GM12878 (cell line): ENCODE data around the gene TEDC1. TPM values are rescaled to one million over a fixed set of nuclear protein-coding genes. Genes with fewer than 3 reads are reported as not detected.

Experiments used
- ATAC-seq: fragments of 200-7000 bp; cut with Tn5 transposase; 3 replicates; pipeline ENCODE4 v1.9.1; 2020; ENCODE audit warnings: mild to moderate bottlenecking, moderate library complexity
- BruUV-seq: library from RNA; stranded (reverse); fragments of 400-500 nt; replicated peaks from 2 replicates; lab custom pipeline; 2021; lab: Mats Ljungman, UMichigan
- CTCF ChIA-PET: fragments of 300-600 bp; sonication (Branson Sonifier 250); formaldehyde crosslinking; extraction: SDS; loops from one replicate; lab custom pipeline; 2021; ENCODE audit warnings: inconsistent platforms; lab: Yijun Ruan, JAX
- POLR2A ChIA-PET: fragments of 350-600 bp; formaldehyde crosslinking; extraction: SDS; loops from one replicate; lab custom pipeline; 2021; ENCODE audit warnings: inconsistent platforms; lab: Charles Lee
- RAD21 ChIA-PET: fragments of 300-600 bp; sonication (Branson Sonifier 250); formaldehyde crosslinking; loops from one replicate; lab custom pipeline; 2023; ENCODE audit warnings: antibody characterized with exemption; ENCODE audit not compliant: unreplicated experiment; lab: Charles Lee
- SMC1A ChIA-PET: fragments of 300-600 bp; sonication (Branson Sonifier 250); formaldehyde crosslinking; loops from one replicate; lab custom pipeline; 2023; ENCODE audit not compliant: unreplicated experiment, uncharacterized antibody; lab: Charles Lee
- DNase-seq: peaks from one replicate; pipeline ENCODE4 v3.0.0-alpha.2; 2011; ENCODE audit warnings: low read depth, low spot score
- FAIRE-seq: peaks from 3 replicates; lab custom pipeline; 2011; peaks lifted over from hg19 to GRCh38; lab: Jason Lieb, UNC
- H2AFZ ChIP-seq: 2 replicates; pipeline ENCODE4 v1.6.0; 2011; ENCODE audit warnings: low read depth, low read length, control low read depth; ENCODE audit not compliant: control insufficient read depth
- H3K27ac ChIP-seq: 2 replicates; pipeline ENCODE4 v1.5.1; 2011; ENCODE audit warnings: control low read depth; ENCODE audit not compliant: control insufficient read depth, insufficient read depth
- H3K27me3 ChIP-seq, 2 experiments: replicated peaks in 1 of 2; 2 replicates each; pipeline versions ENCODE4 v1.6.0 to v1.6.1; 2011; ENCODE audit warnings: low read length in 1 of 2; ENCODE audit not compliant: control insufficient read depth in 2 of 2, insufficient read depth in 2 of 2
- H3K36me3 ChIP-seq, 2 experiments: 2 replicates each; pipeline ENCODE4 v1.5.1; 2011; ENCODE audit warnings: low read length in 1 of 2; ENCODE audit not compliant: control insufficient read depth in 2 of 2, insufficient read depth in 2 of 2
- H3K4me1 ChIP-seq: 2 replicates; pipeline ENCODE4 v1.6.1; 2011; ENCODE audit warnings: mild to moderate bottlenecking, low read length, moderate library complexity, mixed read lengths; ENCODE audit not compliant: control insufficient read depth, insufficient read depth
- H3K4me2 ChIP-seq: 2 replicates; pipeline ENCODE4 v1.6.0; 2011; ENCODE audit warnings: control low read depth; ENCODE audit not compliant: control insufficient read depth, insufficient read depth
- H3K4me3 ChIP-seq: fragments of 200-600 bp; sonication (generic); 2 replicates; pipeline ENCODE4 v1.5.1; 2016
- H3K79me2 ChIP-seq: 2 replicates; pipeline ENCODE4 v1.6.0; 2011; ENCODE audit warnings: low read length; ENCODE audit not compliant: control insufficient read depth, insufficient read depth
- H3K9ac ChIP-seq: 2 replicates; pipeline ENCODE4 v1.8.0; 2011; ENCODE audit warnings: low read length, control low read depth, mixed read lengths; ENCODE audit not compliant: control insufficient read depth, insufficient read depth
- H3K9me3 ChIP-seq: replicated peaks from 3 replicates; pipeline ENCODE4 v1.5.1; 2011; ENCODE audit warnings: mild to moderate bottlenecking, low read length; ENCODE audit not compliant: control insufficient read depth, insufficient read depth
- H4K20me1 ChIP-seq: 2 replicates; pipeline ENCODE4 v1.6.0; 2011; ENCODE audit not compliant: control insufficient read depth, insufficient read depth
- BMI1 ChIP-seq: fragments of 450-650 bp; IDR thresholded peaks from 2 replicates; pipeline ENCODE4 v1.6.1; 2016; ENCODE audit warnings: mild to moderate bottlenecking, moderate library complexity, borderline replicate concordance
- KAT2A ChIP-seq: conservative IDR thresholded peaks from 2 replicates; pipeline ENCODE4 v1.6.1; 2011; ENCODE audit warnings: low read depth, low read length; ENCODE audit not compliant: control insufficient read depth
- NKRF ChIP-seq: fragments of 450-650 bp; conservative IDR thresholded peaks from 2 replicates; pipeline ENCODE4 v1.6.1; 2017; ENCODE audit warnings: mild to moderate bottlenecking, moderate library complexity
- REST ChIP-seq: IDR thresholded peaks from 2 replicates; pipeline ENCODE4 v1.6.1; 2012; ENCODE audit warnings: mild to moderate bottlenecking, low read depth, low read length
- WGBS: methylation state at CpG from one replicate; pipeline ENCODE4 v1.1.6; 2016; ENCODE audit warnings: low lambda C conversion rate; ENCODE audit not compliant: insufficient replicate concordance, insufficient coverage; ENCODE audit errors: missing lambda C conversion rate; 5-methylcytosine and 5-hydroxymethylcytosine counted together
- in situ Hi-C: fragments of 300-500 bp; cut with MboI; formaldehyde crosslinking; loops from 9 replicates; pipeline ENCODE4 v1.14.3; 2018; ENCODE audit warnings: mixed read lengths
- intact Hi-C: fragments of 100-400 bp; cut with micrococcal nuclease; formaldehyde crosslinking; loops from one replicate; pipeline ENCODE4 v1.14.2; 2022; ENCODE audit not compliant: unreplicated experiment
- polyA plus RNA-seq, 11 experiments: library from polyadenylated mRNA; depleted of rRNA in 4 of 11; unstranded in 6 of 11; stranded (reverse) in 5 of 11; fragments of >200 nt; fragmentation: Nextera tagmentation in 4 of 11; fragmentation: Illumina TruSeq in 1 of 11; extraction: Ambion mirVana in 4 of 11; extraction: Trizol in 1 of 11; gene quantifications; 1 replicate in 1 of 11; 2 replicates in 10 of 11; pipeline versions ENCODE4 v1.2.1 to v1.2.3, GENCODE V29; 2011 to 2016; ENCODE audit warnings: inconsistent platforms in 2 of 11, missing spikeins in 2 of 11, low read depth in 1 of 11
- total RNA-seq, 4 experiments: library from RNA; depleted of rRNA in 3 of 4; stranded (reverse); fragments of >200 nt in 3 of 4; fragmentation: Illumina TruSeq in 1 of 4; extraction: Trizol in 1 of 4; gene quantifications; 2 replicates each; pipeline versions ENCODE4 v1.2.1 to v1.2.3, GENCODE V29; 2013 to 2021

Gene TEDC1
- total and polyA plus RNA-seq, 10 of the 15 experiments (the other 5 are each of a cell fraction or from before 2014, with no cell fraction given) = 0.19 to 34.2 (median 14.5) TPM

- H3K9ac ChIP-seq = no peak overlapping the region
- H4K20me1 ChIP-seq = no peaks in the 10 kb centered on the region
- peak overlapping the region; percentile 44; the same call in 1 of the 2 replicates for H3K4me3 ChIP-seq
- BruUV-seq = no TSS peak
- ChIA-PET POLR2A (no interaction called here), RAD21 (no interaction called here), SMC1A (no interaction called here), CTCF (no interaction called here)
- peaks cover 0 to 6% of the 10 kb centered on the region in 2 experiments; a peak in 2 of 4 replicates for H3K36me3 ChIP-seq
- peak overlapping the region; percentile 82 for H3K4me2 ChIP-seq
- WGBS = under 1% methylated on average over 25 of the region's 60 CpGs
- in situ Hi-C loops = no loop called here
- ATAC-seq (peak; percentile 63), FAIRE-seq (no peak), DNase-seq (no peak)
- H3K27ac ChIP-seq = no peak overlapping the region
- H3K79me2 ChIP-seq = no peaks in the 10 kb centered on the region
- H3K9me3 ChIP-seq = no peaks in the 10 kb centered on the region; the same call in 2 of the 3 replicates
- H3K27me3 ChIP-seq = peaks cover 4 to 11% of the 10 kb centered on the region in 2 experiments; a peak in 3 of 4 replicates
- intact Hi-C loops = no loop called here
- H3K4me1 ChIP-seq = no peaks in the 10 kb centered on the region
- H2AFZ ChIP-seq = no peak overlapping the region
- TF ChIP-seq REST (peak; percentile 55; the same call in 1 of the 2 replicates), BMI1 (0 out of 2 replicates have a peak, but pooled peaks have one; percentile 43), NKRF (peak; percentile 38; the same call in 1 of the 2 replicates), KAT2A (no peak)
Observed at GRCh38 chr14:105473677-105474482, 17.2 kb upstream of the TEDC1 start.
